ENCODE measurements around the gene TYRO3. TPM values are rescaled to one million over a fixed set of nuclear protein-coding genes. Genes with fewer than 3 reads are reported as not detected.

Gene TYRO3
- total and polyA plus RNA-seq, 2 of the 13 experiments (the other 11 are each of a cell fraction or from before 2014, with no cell fraction given), result 24.0 to 43.6 TPM

GRCh38 chr15:41621200-41622193 is 62.5 kb downstream of the TYRO3 start (continued):
- TF ChIP-seq RERE (CRISPR knock-in tag; IDR thresholded peaks at IDR 0.05; ENCODE audit: low read depth) (no peak), STAT6 (CRISPR knock-in tag; IDR thresholded peaks at IDR 0.05; ENCODE audit: borderline replicate concordance) (0 out of 2 replicates have a peak, but pooled peaks have one; percentile 23), ZMYM4 (CRISPR knock-in tag; IDR thresholded peaks at IDR 0.05) (peak; percentile 93), ZNF205 (CRISPR knock-in tag; IDR thresholded peaks at IDR 0.05) (peak; percentile 82), FOXA3 (CRISPR knock-in tag; IDR thresholded peaks at IDR 0.05) (peak; percentile 34; the same call in 1 of the 2 replicates), ZXDC (CRISPR knock-in tag; IDR thresholded peaks at IDR 0.05) (peak; percentile 93), NR1H2 (CRISPR knock-in tag; IDR thresholded peaks at IDR 0.05; ENCODE audit: borderline replicate concordance, low read depth) (0 out of 2 replicates have a peak, but pooled peaks have one; percentile 21), ZNF737 (CRISPR knock-in tag; IDR thresholded peaks at IDR 0.05; ENCODE audit: borderline replicate concordance) (peak; percentile 96), MAF1 (CRISPR knock-in tag; IDR thresholded peaks at IDR 0.05; ENCODE audit: borderline replicate concordance) (peak; percentile 67; the same call in 1 of the 2 replicates), AGO2 (optimal IDR thresholded peaks at IDR 0.05; ENCODE audit: low read depth, low read length) (peak; percentile 69), ZNF543 (CRISPR knock-in tag; IDR thresholded peaks at IDR 0.05) (peak; percentile 98), ZNF251 (CRISPR knock-in tag; IDR thresholded peaks at IDR 0.05) (0 out of 2 replicates have a peak, but pooled peaks have one; percentile 40)

Measured in HepG2 (cell line).